ENCODE measurements around the gene RSPH9. TPM values are rescaled to one million over a fixed set of nuclear protein-coding genes. Genes with fewer than 3 reads are reported as not detected.

The RSPH9 gene
- total RNA-seq, 1 donor from 2014 or later = 0.22 TPM

DNA sequence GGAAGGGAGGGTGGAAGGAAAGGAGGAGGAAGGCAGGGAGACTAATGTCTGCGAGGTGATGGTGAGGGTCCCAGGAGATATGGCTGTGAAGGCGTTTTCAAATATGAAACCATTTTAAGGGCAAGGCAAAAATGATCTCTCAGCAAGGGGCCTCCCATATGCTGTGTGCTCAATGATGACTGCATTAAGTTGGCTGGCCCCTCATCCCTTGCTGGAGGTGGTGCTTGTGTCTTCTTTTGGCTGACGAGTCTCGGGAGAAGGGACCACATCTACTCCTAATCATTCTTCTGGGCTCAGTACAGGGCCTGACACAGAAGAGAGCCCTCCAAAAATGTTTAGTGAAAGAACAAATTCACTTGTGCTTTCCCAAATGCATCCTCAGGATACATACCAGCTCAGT, 65.7 kb downstream of the RSPH9 start:
- no peak for DNase-seq
- H3K36me3 Mint-ChIP-seq (ENCODE audit: unreplicated experiment) = peaks cover 6% of the 10 kb centered on the region
- H3K4me3 Mint-ChIP-seq (ENCODE audit: unreplicated experiment) = no peak overlapping the region
- H3K27me3 Mint-ChIP-seq (ENCODE audit: unreplicated experiment) = peaks cover 8% of the 10 kb centered on the region
- H3K9me3 Mint-ChIP-seq (ENCODE audit: unreplicated experiment) = peaks cover 2% of the 10 kb centered on the region
- TF ChIP-seq, protein P1, sequence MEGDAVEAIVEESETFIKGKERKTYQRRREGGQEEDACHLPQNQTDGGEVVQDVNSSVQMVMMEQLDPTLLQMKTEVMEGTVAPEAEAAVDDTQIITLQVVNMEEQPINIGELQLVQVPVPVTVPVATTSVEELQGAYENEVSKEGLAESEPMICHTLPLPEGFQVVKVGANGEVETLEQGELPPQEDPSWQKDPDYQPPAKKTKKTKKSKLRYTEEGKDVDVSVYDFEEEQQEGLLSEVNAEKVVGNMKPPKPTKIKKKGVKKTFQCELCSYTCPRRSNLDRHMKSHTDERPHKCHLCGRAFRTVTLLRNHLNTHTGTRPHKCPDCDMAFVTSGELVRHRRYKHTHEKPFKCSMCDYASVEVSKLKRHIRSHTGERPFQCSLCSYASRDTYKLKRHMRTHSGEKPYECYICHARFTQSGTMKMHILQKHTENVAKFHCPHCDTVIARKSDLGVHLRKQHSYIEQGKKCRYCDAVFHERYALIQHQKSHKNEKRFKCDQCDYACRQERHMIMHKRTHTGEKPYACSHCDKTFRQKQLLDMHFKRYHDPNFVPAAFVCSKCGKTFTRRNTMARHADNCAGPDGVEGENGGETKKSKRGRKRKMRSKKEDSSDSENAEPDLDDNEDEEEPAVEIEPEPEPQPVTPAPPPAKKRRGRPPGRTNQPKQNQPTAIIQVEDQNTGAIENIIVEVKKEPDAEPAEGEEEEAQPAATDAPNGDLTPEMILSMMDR (IDR thresholded peaks at IDR 0.05; ENCODE audit: partially characterized antibody, unreplicated experiment) = no peak
- H3K4me1 Mint-ChIP-seq (ENCODE audit: low read depth, unreplicated experiment) = peaks cover 3% of the 10 kb centered on the region
- H3K27ac Mint-ChIP-seq (ENCODE audit: unreplicated experiment) = no peak overlapping the region

DNA sequence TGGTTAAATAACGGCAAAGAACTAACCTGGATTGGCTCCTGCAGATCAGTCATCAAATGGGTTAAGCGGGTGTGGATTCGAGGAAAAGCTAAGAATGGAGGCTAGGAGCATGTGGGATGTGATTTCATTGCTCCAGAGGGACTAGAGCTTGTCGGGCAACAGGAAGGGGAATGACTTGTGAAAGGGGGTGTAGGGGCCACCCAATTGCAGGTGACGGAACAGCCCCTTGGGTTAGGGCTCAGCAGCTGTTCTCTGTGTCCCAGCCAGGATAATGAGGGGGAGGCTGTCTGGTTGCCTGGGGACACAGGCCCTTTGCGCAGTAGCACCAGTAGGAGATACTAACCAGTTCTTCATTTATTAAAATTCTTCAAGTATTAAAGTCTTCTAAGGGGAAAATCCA, 67.7 kb downstream of the RSPH9 start:
- Mint-ChIP-seq H3K36me3 (ENCODE audit: unreplicated experiment) (peaks cover 6% of the 10 kb centered on the region), H3K9me3 (ENCODE audit: unreplicated experiment) (peaks cover 4% of the 10 kb centered on the region), H3K4me3 (ENCODE audit: unreplicated experiment) (no peak overlapping the region), H3K27ac (ENCODE audit: unreplicated experiment) (no peak overlapping the region), H3K27me3 (ENCODE audit: unreplicated experiment) (peaks cover 9% of the 10 kb centered on the region), H3K4me1 (ENCODE audit: low read depth, unreplicated experiment) (peaks cover 11% of the 10 kb centered on the region)
- no peak for DNase-seq
- TF ChIP-seq, protein P1 (IDR thresholded peaks at IDR 0.05; ENCODE audit: partially characterized antibody, unreplicated experiment) = no peak

DNA sequence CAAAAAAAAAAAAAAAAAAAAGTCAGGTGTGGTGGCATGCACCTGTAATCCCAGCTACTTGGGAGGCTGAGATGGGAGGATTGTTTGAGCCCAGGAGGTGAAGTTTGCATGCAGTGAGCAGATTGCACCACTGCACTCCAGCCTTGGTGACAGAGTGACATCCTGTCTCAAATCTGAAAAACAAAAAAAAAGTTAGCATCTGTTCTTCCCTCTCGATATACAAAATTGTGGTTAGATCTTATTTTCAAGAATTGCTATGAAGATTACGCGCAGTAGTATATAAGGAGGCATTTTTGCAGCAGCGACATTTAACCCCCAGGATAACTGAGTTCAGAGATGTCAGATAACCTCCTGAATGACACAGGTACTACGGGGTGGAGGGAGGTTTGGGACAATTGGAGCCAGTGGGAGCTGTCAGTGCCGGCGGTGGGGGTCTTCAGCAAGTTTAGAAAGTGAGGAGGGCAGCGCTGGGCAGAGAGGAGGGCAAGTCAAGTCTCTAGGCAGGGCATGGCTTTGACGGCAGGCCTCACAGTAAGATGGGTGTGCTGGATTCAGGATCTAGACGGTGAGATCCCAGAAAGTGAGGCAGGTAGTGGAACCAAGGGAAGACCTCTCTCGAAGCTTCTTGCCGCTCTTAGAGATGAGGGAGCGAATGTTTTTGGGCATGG, 68.9 kb downstream of the RSPH9 start:
- H3K9me3 Mint-ChIP-seq (ENCODE audit: unreplicated experiment) = peaks cover 4% of the 10 kb centered on the region
- H3K27ac Mint-ChIP-seq (ENCODE audit: unreplicated experiment) = peak overlapping the region; percentile 59
- H3K4me3 Mint-ChIP-seq (ENCODE audit: unreplicated experiment) = no peak overlapping the region
- H3K4me1 Mint-ChIP-seq (ENCODE audit: low read depth, unreplicated experiment) = peaks cover 11% of the 10 kb centered on the region
- peaks cover 9% of the 10 kb centered on the region for H3K27me3 Mint-ChIP-seq (ENCODE audit: unreplicated experiment)
- H3K36me3 Mint-ChIP-seq (ENCODE audit: unreplicated experiment) = peaks cover 6% of the 10 kb centered on the region
- TF ChIP-seq, protein P1 (IDR thresholded peaks at IDR 0.05; ENCODE audit: partially characterized antibody, unreplicated experiment) = no peak
- DNase-seq = no peak

DNA sequence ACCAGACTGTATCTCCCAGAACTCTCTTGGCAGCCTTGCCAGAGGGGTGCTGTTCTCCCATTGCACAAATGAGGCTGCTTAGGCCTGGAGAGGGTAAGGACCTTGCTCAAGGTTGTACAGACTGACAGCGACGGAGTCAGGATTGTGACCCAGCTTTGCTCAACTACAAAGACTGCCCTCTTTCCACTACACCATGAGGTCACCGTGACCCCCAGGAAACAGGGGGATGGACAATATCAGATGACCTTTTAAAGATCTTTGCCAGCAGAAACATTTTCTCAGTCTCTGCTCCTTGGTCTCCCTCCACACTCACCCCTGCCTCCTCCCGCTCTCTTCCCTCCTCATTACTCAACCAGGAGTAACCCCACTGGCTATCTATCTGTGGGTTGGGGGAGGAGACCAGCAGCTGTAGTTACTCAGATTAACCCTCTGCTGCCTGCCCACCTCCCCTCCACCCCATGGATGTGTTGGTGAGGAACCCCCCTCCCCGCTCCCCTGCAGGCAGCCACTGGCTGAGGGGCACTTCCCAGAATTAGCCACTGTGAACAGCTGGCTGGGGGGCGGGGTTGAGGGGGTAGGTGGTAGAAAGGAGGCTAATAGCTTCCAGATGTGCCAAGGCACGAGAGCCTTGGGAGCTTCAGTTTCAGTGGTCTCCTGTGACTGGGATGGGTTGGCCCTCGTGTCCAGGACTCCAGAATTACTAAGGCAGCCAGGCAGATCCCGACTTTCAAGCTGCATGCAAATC, 69.6 kb downstream of the RSPH9 start:
- Mint-ChIP-seq H3K4me3 (ENCODE audit: unreplicated experiment) (no peak overlapping the region), H3K27me3 (ENCODE audit: unreplicated experiment) (peaks cover 9% of the 10 kb centered on the region), H3K9me3 (ENCODE audit: unreplicated experiment) (peaks cover 4% of the 10 kb centered on the region), H3K36me3 (ENCODE audit: unreplicated experiment) (peaks cover 4% of the 10 kb centered on the region), H3K4me1 (ENCODE audit: low read depth, unreplicated experiment) (peaks cover 11% of the 10 kb centered on the region), H3K27ac (ENCODE audit: unreplicated experiment) (no peak overlapping the region)
- no peak for DNase-seq
- TF ChIP-seq, protein P1 (IDR thresholded peaks at IDR 0.05; ENCODE audit: partially characterized antibody, unreplicated experiment) = no peak
